ENCODE data around the gene CAPN10. TPM values are rescaled to one million over a fixed set of nuclear protein-coding genes. Genes with fewer than 3 reads are reported as not detected.

Gene CAPN10
- total and polyA plus RNA-seq, 2 donors (not counting 3 experiments of a cell fraction or from before 2014, with no cell fraction given) = 25.2 to 39.9 TPM

- no peak for TF ChIP-seq MAX (IDR thresholded peaks at IDR 0.05; ENCODE audit: insufficient read depth, insufficient read length)
- TF ChIP-seq FOS (IDR thresholded peaks at IDR 0.05; ENCODE audit: borderline replicate concordance, insufficient read depth, low read length) = no peak
- no peak for TF ChIP-seq JUN (IDR thresholded peaks at IDR 0.05; ENCODE audit: borderline replicate concordance, insufficient read depth, insufficient read length, low read depth)
- no peak for TF ChIP-seq EZH2 (IDR thresholded peaks at IDR 0.05; ENCODE audit: borderline replicate concordance, low read depth, low read length, severe bottlenecking)
- no peak for TF ChIP-seq GATA2 (IDR thresholded peaks at IDR 0.05; ENCODE audit: insufficient read depth, insufficient read length, low read depth, low read length)
- TF ChIP-seq MYC (IDR thresholded peaks at IDR 0.05; ENCODE audit: low read depth, low read length) = no peak
- no peak for TF ChIP-seq POLR2A (IDR thresholded peaks at IDR 0.05; ENCODE audit: low read depth, low read length)
- TF ChIP-seq CTCF (IDR thresholded peaks at IDR 0.05; ENCODE audit: extremely low read depth in 1 of 2, insufficient read depth in 1 of 2, low read depth in 1 of 2, low read length in 2 of 2) = no peak
- TF ChIP-seq POLR2AphosphoS5 (IDR thresholded peaks at IDR 0.05; ENCODE audit: insufficient read depth, low read depth, low read length) = no peak
- intact Hi-C loops (cut with micrococcal nuclease) = no loop called here
- H3K4me2 ChIP-seq (ENCODE audit: insufficient read depth, low read length) = no peak overlapping the region
- H3K9ac ChIP-seq (replicated peaks; ENCODE audit: extremely low read depth, insufficient read depth, low read length) = no peak overlapping the region
- H4K20me1 ChIP-seq (replicated peaks; ENCODE audit: control insufficient read depth, extremely low read depth, insufficient read depth, low read length) = no peaks in the 10 kb centered on the region
- ChIA-PET POLR2A (no interaction called here), CTCF (no interaction called here)
- no peak overlapping the region for H3K27ac ChIP-seq (ENCODE audit: insufficient read depth, low read depth, low read length)
- no peaks in the 10 kb centered on the region for H3K9me3 ChIP-seq (replicated peaks; ENCODE audit: control insufficient read depth, insufficient read depth, low read length)
- no peaks in the 10 kb centered on the region for H3K27me3 ChIP-seq (ENCODE audit: control insufficient read depth in 2 of 2, insufficient read depth in 2 of 2, low read length in 2 of 2)
- no peak for FAIRE-seq
- dilution Hi-C loops (cut with MboI; ENCODE audit: extremely low pct_ligation_motif_present, low sequenced_read_pairs) = no loop called here
- H3K4me1 ChIP-seq (ENCODE audit: control insufficient read depth, extremely low read depth, insufficient read depth, low read length) = peaks cover 7% of the 10 kb centered on the region
- no peak overlapping the region for H3K4me3 ChIP-seq (replicated peaks in 1 of 3; ENCODE audit: insufficient read depth in 1 of 3, low read depth in 1 of 3, low read length in 3 of 3)
- peaks cover 20% of the 10 kb centered on the region for H3K79me2 ChIP-seq (ENCODE audit: control insufficient read depth, insufficient read depth, low read length)
- no peaks in the 10 kb centered on the region for H3K9me1 ChIP-seq (replicated peaks; ENCODE audit: control insufficient read depth, extremely low read depth, insufficient read depth, low read length)
- BruUV-seq (replicated peaks) = no TSS peak
- peaks cover 0 to 25% of the 10 kb centered on the region in 2 experiments for H3K36me3 ChIP-seq (ENCODE audit: control insufficient read depth in 2 of 2, extremely low read depth in 1 of 2, insufficient read depth in 2 of 2, low read length in 2 of 2)
- DNase-seq (ENCODE audit: low read depth, low spot score) = no peak
- no peak overlapping the region for H2AFZ ChIP-seq (ENCODE audit: low read depth, low read length)
Measured at GRCh38 chr2:240573071-240573515, 13.4 kb upstream of the CAPN10 start.

Measured in endothelial cell of umbilical vein (primary cell).